A204.1 (cell line): ENCODE measurements around the gene TEX2.
"Not testable (repeated sequence)": the region's sequence is repeated elsewhere in the genome, so short reads cannot be mapped to it uniquely, and the experiment has no call there.

ENCODE experiments used
- FAIRE-seq: peaks from 2 replicates; lab custom pipeline; 2012; peaks lifted over from hg19 to GRCh38; lab: Jason Lieb, UNC

Gene TEX2

GRCh38 chr17:64240261-64240740, 22.8 kb downstream of the TEX2 start:
- FAIRE-seq, result no peak

GRCh38 chr17:64238449-64238848, 24.6 kb downstream of the TEX2 start:
- FAIRE-seq, result not testable (repeated sequence)

GRCh38 chr17:64236827-64237403, 26.1 kb downstream of the TEX2 start:
- FAIRE-seq, result no peak

GRCh38 chr17:64234961-64235360, 28.1 kb downstream of the TEX2 start:
- FAIRE-seq, result no peak

- FAIRE-seq, result no peak
Observed at GRCh38 chr17:64232466-64233262, 30.4 kb downstream of the TEX2 start.

- no peak for FAIRE-seq
Observed at GRCh38 chr17:64231567-64232141, 31.4 kb downstream of the TEX2 start.

- no peak for FAIRE-seq
Observed at GRCh38 chr17:64230791-64231408, 32.2 kb downstream of the TEX2 start.

GRCh38 chr17:64229815-64230728, 33.0 kb downstream of the TEX2 start:
- no peak for FAIRE-seq

GRCh38 chr17:64226132-64226531, 36.9 kb downstream of the TEX2 start:
- no peak for FAIRE-seq

GRCh38 chr17:64225410-64225809, 37.6 kb downstream of the TEX2 start:
- no peak for FAIRE-seq

- FAIRE-seq, result no peak
Observed at GRCh38 chr17:64223931-64224629, 39.0 kb downstream of the TEX2 start.

GRCh38 chr17:64223283-64223682, 39.8 kb downstream of the TEX2 start:
- no peak for FAIRE-seq

- no peak for FAIRE-seq
Observed at GRCh38 chr17:64221679-64222078, 41.4 kb downstream of the TEX2 start.

GRCh38 chr17:64220604-64221003, 42.5 kb downstream of the TEX2 start:
- not testable (repeated sequence) for FAIRE-seq

- FAIRE-seq, result no peak
Observed at GRCh38 chr17:64219571-64219970, 43.5 kb downstream of the TEX2 start.

- FAIRE-seq, result no peak
Observed at GRCh38 chr17:64218066-64218465, 45.0 kb downstream of the TEX2 start.

- FAIRE-seq, result no peak
Observed at GRCh38 chr17:64217249-64217691, 45.8 kb downstream of the TEX2 start.

GRCh38 chr17:64216338-64217248, 46.5 kb downstream of the TEX2 start:
- no peak for FAIRE-seq

- FAIRE-seq, result no peak
Observed at GRCh38 chr17:64216000-64216337, 47.1 kb downstream of the TEX2 start.

GRCh38 chr17:64214950-64215349, 48.1 kb downstream of the TEX2 start:
- FAIRE-seq, result no peak
